Chondrocyte (in vitro differentiated cells): ENCODE data around the gene ODC1. TPM values are rescaled to one million over a fixed set of nuclear protein-coding genes. Genes with fewer than 3 reads are reported as not detected.

Source experiments
- DNase-seq: peaks from one replicate; pipeline ENCODE4 v3.0.0; 2021; ENCODE audit warnings: mixed read lengths, low spot score
- H3K27ac Mint-ChIP-seq: one replicate; pipeline ENCODE4 v1.8.0; 2021; ENCODE audit warnings: mild to moderate bottlenecking, moderate library complexity, mixed read lengths; ENCODE audit not compliant: unreplicated experiment
- H3K27me3 Mint-ChIP-seq: 2 replicates; pipeline ENCODE4 v1.8.0; 2021; ENCODE audit warnings: low read depth, mixed read lengths
- H3K36me3 Mint-ChIP-seq: 2 replicates; pipeline ENCODE4 v1.8.0; 2021; ENCODE audit warnings: low read depth, mixed read lengths
- H3K4me1 Mint-ChIP-seq: 2 replicates; pipeline ENCODE4 v1.8.0; 2021; ENCODE audit warnings: low read depth, mild to moderate bottlenecking, mixed read lengths
- H3K4me3 Mint-ChIP-seq: one replicate; pipeline ENCODE4 v1.8.0; 2021; ENCODE audit warnings: mild to moderate bottlenecking, moderate library complexity, mixed read lengths; ENCODE audit not compliant: unreplicated experiment
- H3K9me3 Mint-ChIP-seq: 2 replicates; pipeline ENCODE4 v1.8.0; 2021; ENCODE audit warnings: low read depth, mixed read lengths
- CTCF ChIP-seq: fragments of 200-600 bp; sonication (generic); IDR thresholded peaks from 2 replicates; pipeline ENCODE4 v1.5.0; 2021; ENCODE audit warnings: antibody characterized with exemption, mild to moderate bottlenecking, moderate library complexity
- total RNA-seq: library from RNA; stranded (reverse); gene quantifications from 3 replicates; pipeline ENCODE4 v1.2.1, GENCODE V29; 2021

Gene ODC1
- total RNA-seq, 1 donor from 2014 or later: 65.3 TPM

GRCh38 chr2:10412380-10412779 lies 35.7 kb downstream of the ODC1 start:
- no peak for TF ChIP-seq CTCF

GRCh38 chr2:10411557-10411956 lies 36.6 kb downstream of the ODC1 start:
- Mint-ChIP-seq H3K27me3 (no peaks in the 10 kb centered on the region), H3K27ac (no peak overlapping the region), H3K4me1 (peaks cover 32% of the 10 kb centered on the region), H3K36me3 (peaks cover 2% of the 10 kb centered on the region), H3K4me3 (no peak overlapping the region), H3K9me3 (no peaks in the 10 kb centered on the region)
- DNase-seq: no peak
- no peak for TF ChIP-seq CTCF

More at GRCh38 chr2:10412380-10412779, 35.7 kb downstream of the ODC1 start:
- Mint-ChIP-seq H3K4me1 (peaks cover 24% of the 10 kb centered on the region), H3K9me3 (no peaks in the 10 kb centered on the region), H3K27me3 (no peaks in the 10 kb centered on the region), H3K36me3 (peaks cover 2% of the 10 kb centered on the region), H3K27ac (no peak overlapping the region), H3K4me3 (no peak overlapping the region)
- no peak for DNase-seq

GRCh38 chr2:10410823-10411437 lies 37.2 kb downstream of the ODC1 start:
- TF ChIP-seq CTCF: no peak
- no peak for DNase-seq
- Mint-ChIP-seq H3K9me3 (no peaks in the 10 kb centered on the region), H3K27ac (no peak overlapping the region), H3K36me3 (peaks cover 2% of the 10 kb centered on the region), H3K4me3 (no peak overlapping the region), H3K27me3 (no peaks in the 10 kb centered on the region), H3K4me1 (peaks cover 38% of the 10 kb centered on the region)

GRCh38 chr2:10410001-10410822 lies 37.9 kb downstream of the ODC1 start:
- no peak for TF ChIP-seq CTCF
- Mint-ChIP-seq H3K36me3 (peaks cover 2% of the 10 kb centered on the region), H3K27ac (no peak overlapping the region), H3K27me3 (no peaks in the 10 kb centered on the region), H3K4me1 (peaks cover 45% of the 10 kb centered on the region), H3K9me3 (no peaks in the 10 kb centered on the region), H3K4me3 (no peak overlapping the region)
- no peak for DNase-seq

DNA sequence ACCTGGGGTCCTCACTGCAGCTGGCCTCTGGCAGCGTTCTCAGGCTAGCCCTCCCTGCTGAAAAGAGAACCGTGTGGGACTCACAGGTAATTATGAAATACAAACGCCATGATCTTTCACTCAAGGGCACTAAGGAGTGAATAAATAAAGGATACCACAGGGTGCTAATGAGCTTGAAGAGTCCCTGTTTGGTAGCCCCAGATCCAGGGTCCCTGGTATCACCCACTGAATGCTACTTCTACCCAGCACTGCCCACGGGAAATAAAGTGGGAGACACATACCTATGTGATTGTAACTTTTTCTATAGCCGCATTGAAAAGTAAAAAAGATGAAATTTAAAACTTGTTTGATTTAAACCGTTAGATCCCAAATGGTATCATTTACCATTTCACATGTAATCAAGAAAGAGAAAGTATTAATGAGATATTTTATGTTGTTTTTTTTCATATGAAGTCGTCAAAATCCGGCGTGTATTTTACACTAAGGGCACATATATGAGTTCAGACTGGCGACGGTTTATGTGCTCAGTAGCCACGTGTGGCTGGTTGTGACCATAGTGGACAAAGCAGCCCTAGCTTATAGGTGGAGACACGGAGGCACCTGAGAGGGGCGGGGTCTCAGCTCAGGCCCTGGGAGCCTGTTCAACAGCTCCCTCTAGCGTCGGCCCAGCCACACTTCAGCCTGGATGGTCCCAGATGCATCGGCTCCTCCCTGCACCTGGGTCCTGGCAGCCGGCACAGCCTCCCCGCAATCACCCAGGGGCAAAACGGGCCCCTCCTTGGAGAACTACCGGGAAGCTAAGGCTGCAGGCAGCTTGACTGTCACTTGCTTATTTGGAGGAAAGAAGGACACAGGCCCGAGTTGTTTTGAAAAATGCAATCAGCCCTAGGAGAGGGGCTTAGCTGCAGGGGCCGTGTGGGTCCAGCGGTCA lies 39.2 kb downstream of the ODC1 start:
- peak; percentile 97 for TF ChIP-seq CTCF
- no peaks in the 10 kb centered on the region for H3K9me3 Mint-ChIP-seq
- H3K36me3 Mint-ChIP-seq: peaks cover 2% of the 10 kb centered on the region
- no peak overlapping the region for H3K27ac Mint-ChIP-seq
- no peaks in the 10 kb centered on the region for H3K27me3 Mint-ChIP-seq
- no peak overlapping the region for H3K4me3 Mint-ChIP-seq
- DNase-seq: no peak
- H3K4me1 Mint-ChIP-seq: peaks cover 54% of the 10 kb centered on the region
